Heart right ventricle (tissue), 16 donors: ENCODE measurements around the gene ACKR3. TPM values are rescaled to one million over a fixed set of nuclear protein-coding genes. Genes with fewer than 3 reads are reported as not detected.

ENCODE experiments used
- ATAC-seq, 8 donors: fragments of 200-7000 bp; cut with Tn5 transposase; one replicate each; pipeline ENCODE4 v1.9.1; 2020; ENCODE audit warnings: mild to moderate bottlenecking in 8 of 8, moderate library complexity in 8 of 8, moderate number of reproducible peaks in 1 of 8
- DNase-seq, 2 donors: peaks; one replicate each; pipeline ENCODE4 v3.0.0-alpha.2; 2020
- H3K27ac ChIP-seq, 10 donors: fragments of 200-600 bp; sonication (generic) in 2 of 10; one replicate each; pipeline versions ENCODE4 v1.5.0 to v1.8.0; 2020 to 2022; ENCODE audit warnings: mild to moderate bottlenecking in 3 of 10
- H3K27me3 ChIP-seq, 7 donors: fragments of 200-600 bp; one replicate each; pipeline ENCODE4 v1.8.0; 2021 to 2022; ENCODE audit warnings: mild to moderate bottlenecking in 2 of 7
- H3K36me3 ChIP-seq, 9 donors: fragments of 200-600 bp; sonication (generic) in 1 of 9; one replicate each; pipeline versions ENCODE4 v1.5.0 to v1.8.0; 2020 to 2022; ENCODE audit warnings: mild to moderate bottlenecking in 2 of 9
- H3K4me1 ChIP-seq, 9 donors: fragments of 200-600 bp; sonication (generic) in 1 of 9; one replicate each; pipeline versions ENCODE4 v1.5.0 to v1.8.0; 2020 to 2022; ENCODE audit warnings: mild to moderate bottlenecking in 4 of 9
- H3K4me3 ChIP-seq, 10 donors: fragments of 200-600 bp; sonication (generic) in 2 of 10; one replicate each; pipeline versions ENCODE4 v1.5.0 to v1.8.0; 2020 to 2022; ENCODE audit warnings: mild to moderate bottlenecking in 7 of 10, moderate library complexity in 2 of 10
- H3K9me3 ChIP-seq, 11 donors: fragments of 200-600 bp in 10 of 11; sonication (generic) in 2 of 11; one replicate each; pipeline versions ENCODE4 v1.5.0 to v1.8.0; 2013 to 2022; ENCODE audit warnings: mild to moderate bottlenecking in 2 of 11, control low read depth in 1 of 11, moderate library complexity in 1 of 11
- CTCF ChIP-seq, 9 donors: fragments of 200-600 bp; sonication (generic) in 2 of 9; IDR thresholded peaks; one replicate each; pipeline versions ENCODE4 v1.5.0 to v1.8.0; 2021 to 2022; ENCODE audit warnings: antibody characterized with exemption in 9 of 9, mild to moderate bottlenecking in 5 of 9, moderate library complexity in 1 of 9
- WGBS, 2 donors: extraction: QIAGEN DNeasy Blood & Tissue Kit; methylation state at CpG; one replicate each; pipeline ENCODE4 v1.1.7; 2013; ENCODE audit warnings: inconsistent platforms in 1 of 2; 5-methylcytosine and 5-hydroxymethylcytosine counted together
- intact Hi-C, 10 donors: fragments of 100-400 bp; cut with DNase I; formaldehyde crosslinking; loops; one replicate each; pipeline versions ENCODE4 v1.11.1 to v1.14.2; 2022
- polyA plus RNA-seq, 2 donors: library from polyadenylated mRNA; stranded (reverse); fragments of 200-250 nt; gene quantifications; one replicate each; pipeline ENCODE4 v1.2.3, GENCODE V29; 2013
- total RNA-seq, 10 donors: library from RNA; stranded (reverse); fragmentation: NEBNext Ultra II Directional in 3 of 10; extraction: Animal tissue kit (Norgen Biotek cat#: 25700) in 3 of 10; gene quantifications; one replicate each; pipeline versions ENCODE4 v1.2.1 to v1.2.4, GENCODE V29; 2021 to 2023
- donor health status: Arrhythmogenic right ventricular cardiomyopathy.
- donor health status: ischemic (EF 13 %, LVEDD 7.1; RV severe dilation, severe dysfunction).
- donor health status: healthy with polysubstance abuse.
- donor health status: DM: no; HTN: yes; CAD: no.
- donor health status: DM: no; HTN: no; CAD: no.
- donor health status: ischemic (EF 25% LVEDD 6.9; RV normal size, moderate dysfunction).
- donor health status: ischemic (EF 25% LVEDD 5.7; RV mildly dilated, moderate dysfunction).
- donor health status: healthy.
- donor health status: DM: yes; HTN: yes; CAD: no.
- donor health status: Ischemic cardiomyopathy.
- donor health status: ischemic (EF 35%, LVEDD 5.7; RV mildly dilated, moderate dysfunction).
- donor health status: nonischemic (EF 11% LVEDD 7.7; RV severe dilation, severe dysfunction).
- donor health status: DM: yes; HTN: yes; CAD: no.
- donor health status: PGD.
- donor health status: ischemic (EF 29% LVEDD 5.4; RV normal size, mild dysfunction).
- donor health status: nonischemic (EF 23%, LVEDD 6.1; RV moderate dilation, normal function).

Gene ACKR3
- total and polyA plus RNA-seq, 12 donors = 17.7 to 102 (median 42.5) TPM

GRCh38 chr2:236631281-236631855 is 61.7 kb downstream of the ACKR3 start:
- peaks cover 5 to 29% (median 18%) of the 10 kb centered on the region in 9 donors for H3K4me1 ChIP-seq
- peak; percentile 50 to 52 for DNase-seq
- no peaks in the 10 kb centered on the region for H3K27me3 ChIP-seq
- peak in 7 of 8 donors; percentile 44 to 87 (median 80) for ATAC-seq
- TF ChIP-seq CTCF (IDR thresholded peaks at IDR 0.05) = no peak
- intact Hi-C loops = loop anchor here in 1 of 10 donors (2.0 kb wide), 1 partner anchor 63 kb away; the partner anchor contains the start of gene ACKR3
- H3K9me3 ChIP-seq = no peaks in the 10 kb centered on the region
- WGBS, 2 donors = 25 to 44% methylated on average over 15 of the region's 15 CpGs
- peak overlapping the region in 6 of 10 donors; percentile 3 to 77 (median 58) for H3K27ac ChIP-seq
- no peaks in the 10 kb centered on the region for H3K36me3 ChIP-seq
- H3K4me3 ChIP-seq = no peak overlapping the region

DNA sequence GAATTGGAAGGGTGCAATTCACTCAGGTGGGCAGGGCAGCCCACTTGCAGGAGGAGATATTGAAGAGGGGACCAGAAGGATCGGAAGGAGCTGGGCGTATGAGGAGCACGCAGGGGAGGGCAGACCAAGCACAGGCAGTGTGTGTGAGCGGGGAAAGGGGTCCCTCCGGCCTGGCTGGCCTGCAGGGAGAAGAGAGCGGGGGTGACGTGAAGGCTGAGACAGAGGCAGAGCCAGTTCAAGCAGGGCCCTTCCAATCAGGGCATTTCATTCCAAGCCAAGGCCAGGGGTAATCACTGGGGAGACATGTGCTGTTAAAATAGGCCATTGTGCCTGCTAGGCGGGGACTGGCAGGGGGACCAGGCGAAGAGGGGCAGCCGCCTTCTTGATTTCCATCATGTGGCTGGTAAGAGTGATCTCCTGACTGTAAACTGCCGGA is 62.2 kb downstream of the ACKR3 start:
- TF ChIP-seq CTCF (IDR thresholded peaks at IDR 0.05) = no peak
- peaks cover 5 to 29% (median 18%) of the 10 kb centered on the region in 9 donors for H3K4me1 ChIP-seq
- no peaks in the 10 kb centered on the region for H3K27me3 ChIP-seq
- no peak overlapping the region for H3K4me3 ChIP-seq
- H3K9me3 ChIP-seq = no peaks in the 10 kb centered on the region
- no peaks in the 10 kb centered on the region for H3K36me3 ChIP-seq
- intact Hi-C loops = loop anchor here in 1 of 10 donors (2.0 kb wide), 1 partner anchor 63 kb away; the partner anchor contains the start of gene ACKR3
- ATAC-seq (peak in 4 of 8 donors; percentile 2 to 23 (median 10)), DNase-seq (no peak)
- peak overlapping the region in 5 of 10 donors; percentile 37 to 77 (median 48) for H3K27ac ChIP-seq
- WGBS, 2 donors = 91 to 95% methylated on average over 11 of the region's 11 CpGs
